SK-N-SH treated with all-trans-retinoic acid at 6 μM for 48 hours (cell line): Measurements from ENCODE around the gene TGFA.

ENCODE experiments used
- CSDC2 ChIP-seq: fragments of 250-450 bp; sonication (Bioruptor Pico); IDR thresholded peaks from 2 replicates; pipeline ENCODE4 v1.5.0; 2020; ENCODE audit warnings: mild to moderate bottlenecking, moderate library complexity
- PATZ1 ChIP-seq: fragments of 250-450 bp; sonication (Bioruptor Pico); IDR thresholded peaks from 2 replicates; pipeline ENCODE4 v1.8.0; 2020; ENCODE audit warnings: mild to moderate bottlenecking, moderate library complexity, borderline replicate concordance
- ZFP30 ChIP-seq: fragments of 450-650 bp; formaldehyde crosslinking; IDR thresholded peaks from 2 replicates; pipeline ENCODE4 v1.5.0; 2022; ENCODE audit warnings: mild to moderate bottlenecking, moderate library complexity

DNA sequence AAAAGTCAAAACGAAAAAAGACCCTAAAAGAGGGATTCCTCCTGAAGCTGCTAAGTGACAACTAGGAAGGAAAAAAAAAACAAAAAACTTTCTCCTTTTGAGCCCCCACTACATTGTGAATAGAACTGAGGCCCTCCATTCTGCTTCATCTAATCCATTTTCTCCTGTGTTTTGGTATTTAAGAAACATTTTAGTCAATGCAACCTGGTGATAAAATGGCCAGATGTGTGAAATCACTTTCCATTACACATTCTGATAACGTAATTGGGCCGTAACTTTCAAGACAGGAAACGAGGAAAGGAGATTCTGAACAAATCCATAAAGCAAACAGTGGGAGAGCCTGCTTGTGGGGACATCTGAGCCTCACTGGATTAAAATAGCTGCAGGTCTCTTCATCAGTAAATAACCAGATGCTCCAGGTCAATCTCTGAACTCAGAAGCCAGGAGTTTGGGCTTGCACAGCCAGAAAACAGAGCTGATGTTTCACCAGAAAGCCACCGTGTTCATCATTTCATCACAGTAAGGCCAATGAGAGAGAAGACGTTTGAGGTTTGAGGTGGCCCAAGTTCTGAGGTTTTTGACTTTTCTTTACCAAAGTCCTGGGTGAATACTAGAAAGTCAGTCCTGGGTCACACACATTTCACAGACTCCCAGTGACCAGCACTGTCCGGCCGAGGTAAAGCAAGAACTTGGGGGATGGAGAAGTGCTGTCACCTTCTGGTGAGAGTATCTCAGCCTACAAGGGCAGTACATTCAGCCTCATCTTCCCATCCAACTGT, 47.8 kb downstream of the TGFA start:
- no peak for TF ChIP-seq ZFP30 (CRISPR knock-in tag)
- no peak for TF ChIP-seq PATZ1 (CRISPR knock-in tag)
- no peak for TF ChIP-seq CSDC2 (CRISPR knock-in tag)
